Stomach (tissue), 4 donors: ENCODE data around the gene TDRD12.

Experiments
- POLR2AphosphoS5 ChIP-seq, 3 donors: sonication (generic); formaldehyde crosslinking; IDR thresholded peaks; one replicate each; pipeline ENCODE4 v1.6.1; 2016; ENCODE audit warnings: antibody characterized with exemption in 3 of 3
- TF ChIP-seq, protein P1 (sequence below), 7 experiments: fragments of 450-650 bp in 4 of 7; fragments of 200-600 bp in 3 of 7; sonication (generic) in 3 of 7; IDR thresholded peaks; one replicate each; pipeline ENCODE4 v1.5.1; 2016 to 2019; ENCODE audit warnings: antibody characterized with exemption in 7 of 7, control low read depth in 2 of 7, mild to moderate bottlenecking in 1 of 7

DNA sequence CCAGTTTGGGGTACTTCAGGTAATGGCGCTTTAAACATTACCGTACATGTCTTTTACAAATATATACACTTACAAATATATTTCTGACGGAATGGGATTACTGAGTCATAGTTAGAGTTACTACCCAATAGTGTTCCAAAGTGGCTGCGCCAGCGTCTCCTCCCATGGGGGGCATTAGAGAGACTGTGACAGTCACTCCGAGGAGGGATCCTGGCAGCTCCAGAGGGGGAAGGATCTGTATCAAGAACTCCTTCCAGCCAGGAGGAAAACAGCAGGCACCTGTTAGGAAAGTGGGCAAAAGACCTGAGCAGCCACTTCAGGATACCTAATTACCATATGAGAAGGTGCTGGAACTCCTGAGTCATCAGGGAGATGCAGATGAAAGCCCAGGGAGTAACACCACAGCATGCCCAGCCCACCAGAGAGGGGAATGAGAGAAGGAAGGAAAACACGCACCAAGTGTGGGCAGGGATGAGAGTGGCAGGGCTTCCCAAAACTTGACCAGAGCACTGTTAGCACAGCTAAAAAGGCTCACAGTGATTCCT is 97.1 kb downstream of the TDRD12 start:
- TF ChIP-seq, protein P1, sequence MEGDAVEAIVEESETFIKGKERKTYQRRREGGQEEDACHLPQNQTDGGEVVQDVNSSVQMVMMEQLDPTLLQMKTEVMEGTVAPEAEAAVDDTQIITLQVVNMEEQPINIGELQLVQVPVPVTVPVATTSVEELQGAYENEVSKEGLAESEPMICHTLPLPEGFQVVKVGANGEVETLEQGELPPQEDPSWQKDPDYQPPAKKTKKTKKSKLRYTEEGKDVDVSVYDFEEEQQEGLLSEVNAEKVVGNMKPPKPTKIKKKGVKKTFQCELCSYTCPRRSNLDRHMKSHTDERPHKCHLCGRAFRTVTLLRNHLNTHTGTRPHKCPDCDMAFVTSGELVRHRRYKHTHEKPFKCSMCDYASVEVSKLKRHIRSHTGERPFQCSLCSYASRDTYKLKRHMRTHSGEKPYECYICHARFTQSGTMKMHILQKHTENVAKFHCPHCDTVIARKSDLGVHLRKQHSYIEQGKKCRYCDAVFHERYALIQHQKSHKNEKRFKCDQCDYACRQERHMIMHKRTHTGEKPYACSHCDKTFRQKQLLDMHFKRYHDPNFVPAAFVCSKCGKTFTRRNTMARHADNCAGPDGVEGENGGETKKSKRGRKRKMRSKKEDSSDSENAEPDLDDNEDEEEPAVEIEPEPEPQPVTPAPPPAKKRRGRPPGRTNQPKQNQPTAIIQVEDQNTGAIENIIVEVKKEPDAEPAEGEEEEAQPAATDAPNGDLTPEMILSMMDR (IDR thresholded peaks at IDR 0.05): no peak
- no peak for TF ChIP-seq POLR2AphosphoS5 (IDR thresholded peaks at IDR 0.05)
